H1 (cell line): Measurements from ENCODE around the gene DES. TPM values are rescaled to one million over a fixed set of nuclear protein-coding genes. Genes with fewer than 3 reads are reported as not detected.

ENCODE experiments used
- MAX ChIP-seq: IDR thresholded peaks from 2 replicates; pipeline ENCODE4 v1.6.1; 2012; ENCODE audit warnings: inconsistent platforms
- SIN3A ChIP-seq, 2 experiments: IDR thresholded peaks in 1 of 2; conservative IDR thresholded peaks in 1 of 2; 2 replicates each; pipeline ENCODE4 v1.6.1; 2011 to 2012; ENCODE audit warnings: low read length in 2 of 2, improper control_type of control experiment in 1 of 2, low read depth in 1 of 2, mild to moderate bottlenecking in 1 of 2
- TAF1 ChIP-seq: IDR thresholded peaks from 2 replicates; pipeline ENCODE4 v1.6.1; 2011; ENCODE audit warnings: mild to moderate bottlenecking, low read depth, low read length
- polyA plus RNA-seq, 7 experiments: library from polyadenylated mRNA; depleted of rRNA in 3 of 7; stranded (reverse) in 5 of 7; unstranded in 2 of 7; fragments of >200 nt in 5 of 7; fragments of 200-250 nt in 2 of 7; gene quantifications; 1 replicate in 5 of 7; 2 replicates in 1 of 7; 4 replicates in 1 of 7; pipeline versions ENCODE4 v1.2.1 to v1.2.3, GENCODE V29; 2011 to 2013; ENCODE audit warnings: missing spikeins in 2 of 7, mixed read lengths in 2 of 7
- total RNA-seq: library from RNA; stranded (reverse); fragmentation: NEBNext Ultra II Directional; extraction: Animal tissue kit (Norgen Biotek cat#: 25700); gene quantifications from 2 replicates; pipeline ENCODE4 v1.2.1, GENCODE V29; 2021

The DES gene
- total and polyA plus RNA-seq, 2 of the 8 experiments (the other 6 are each of a cell fraction or from before 2014, with no cell fraction given): 1.8 to 4.3 TPM

GRCh38 chr2:219470429-219470828 is 52.3 kb downstream of the DES start (continued):
- TF ChIP-seq SIN3A (conservative IDR thresholded peaks at IDR 0.05 in 1 of 2, IDR thresholded peaks at IDR 0.05 in 1 of 2; ENCODE audit: low read depth in 1 of 2, low read length in 2 of 2) (no peak), MAX (no peak), TAF1 (no peak)
